A673 (cell line): ENCODE results near the gene SNCAIP. TPM values are rescaled to one million over a fixed set of nuclear protein-coding genes. Genes with fewer than 3 reads are reported as not detected.

Experiments used
- BruUV-seq: library from RNA; stranded (reverse); fragments of 400-500 nt; replicated peaks from 2 replicates; lab custom pipeline; 2021; lab: Mats Ljungman, UMichigan
- CTCF ChIA-PET: fragments of 300-600 bp; sonication (Branson Sonifier 250); formaldehyde crosslinking; loops from one replicate; lab custom pipeline; 2022; ENCODE audit warnings: antibody characterized with exemption; lab: Charles Lee
- POLR2A ChIA-PET: fragments of 300-600 bp; sonication (Branson Sonifier 250); formaldehyde crosslinking; loops from one replicate; lab custom pipeline; 2022; ENCODE audit warnings: antibody characterized with exemption; ENCODE audit not compliant: low non-redundant PET; lab: Charles Lee
- DNase-seq: peaks from one replicate; pipeline ENCODE4 v3.0.0-alpha.2; 2015; ENCODE audit warnings: low spot score
- H3K27ac ChIP-seq: fragments of 200-600 bp; sonication (generic); 2 replicates; pipeline ENCODE4 v1.5.1; 2016; ENCODE audit warnings: mixed run types, low read depth, mild to moderate bottlenecking, mixed read lengths, antibody characterized with exemption, low read length; ENCODE audit not compliant: poor library complexity, severe bottlenecking
- H3K27me3 ChIP-seq: fragments of 200-600 bp; sonication (generic); replicated peaks from 2 replicates; pipeline ENCODE4 v1.6.1; 2017; ENCODE audit warnings: mixed run types, low read depth, mild to moderate bottlenecking, mixed read lengths, antibody characterized with exemption, low read length; ENCODE audit not compliant: insufficient read depth, poor library complexity
- H3K36me3 ChIP-seq: fragments of 200-600 bp; sonication (generic); 2 replicates; pipeline ENCODE4 v1.6.1; 2016; ENCODE audit warnings: mixed run types, mild to moderate bottlenecking, mixed read lengths, antibody characterized with exemption, low read length; ENCODE audit not compliant: insufficient read depth, poor library complexity, severe bottlenecking
- H3K4me1 ChIP-seq: fragments of 200-600 bp; sonication (generic); 2 replicates; pipeline ENCODE4 v1.6.1; 2017; ENCODE audit warnings: mixed run types, mild to moderate bottlenecking, mixed read lengths, antibody characterized with exemption, low read length; ENCODE audit not compliant: insufficient read depth, poor library complexity, severe bottlenecking
- H3K4me3 ChIP-seq: fragments of 200-600 bp; sonication (generic); 2 replicates; pipeline ENCODE4 v1.5.1; 2016; ENCODE audit warnings: low read depth, mixed run types, mild to moderate bottlenecking, mixed read lengths, low read length; ENCODE audit not compliant: poor library complexity, severe bottlenecking
- H3K9me3 ChIP-seq: fragments of 200-600 bp; sonication (generic); 2 replicates; pipeline ENCODE4 v1.6.1; 2016; ENCODE audit warnings: mixed run types, low read depth, mild to moderate bottlenecking, mixed read lengths, antibody characterized with exemption, low read length; ENCODE audit not compliant: poor library complexity, severe bottlenecking
- CTCF ChIP-seq: fragments of 300-800, 200-600 bp; sonication (generic); conservative IDR thresholded peaks from 2 replicates; pipeline ENCODE4 v1.5.1; 2017; ENCODE audit warnings: low read depth, mild to moderate bottlenecking, antibody characterized with exemption, low read length, moderate library complexity, mixed read lengths
- EZH2 ChIP-seq: fragments of 200-600 bp; sonication (generic); IDR thresholded peaks from 2 replicates; pipeline ENCODE4 v1.6.1; 2017; ENCODE audit warnings: borderline replicate concordance, low read depth, mild to moderate bottlenecking, mixed read lengths, antibody characterized with exemption, low read length; ENCODE audit not compliant: poor library complexity, severe bottlenecking
- intact Hi-C: fragments of 100-400 bp; cut with micrococcal nuclease; formaldehyde crosslinking; loops from one replicate; pipeline ENCODE4 v1.10.0; 2022; ENCODE audit not compliant: unreplicated experiment
- total RNA-seq: library from RNA; stranded (reverse); gene quantifications from 2 replicates; pipeline ENCODE4 v1.2.3, GENCODE V29; 2021

The SNCAIP gene
- total RNA-seq, 1 experiment from 2014 or later: not detected

DNA sequence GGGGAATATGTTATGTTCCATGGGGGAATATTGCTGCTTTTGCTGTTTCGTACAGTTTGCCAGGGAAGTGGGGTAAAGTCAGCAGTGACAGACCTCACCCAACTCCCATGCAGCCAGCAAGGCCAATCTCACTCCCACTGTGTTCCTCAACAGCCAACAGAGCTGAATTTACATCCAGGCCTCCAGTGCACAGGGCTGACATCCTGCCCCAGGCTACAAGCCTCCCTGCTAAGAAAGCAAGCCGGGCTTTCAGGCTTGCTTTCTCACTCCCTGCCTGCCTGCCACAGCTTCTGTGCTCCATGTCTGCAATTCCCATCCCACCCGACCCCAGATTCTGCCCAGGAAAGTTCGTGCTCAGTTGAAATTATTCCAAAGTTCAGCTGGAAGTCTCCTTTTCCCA, 25.5 kb upstream of the SNCAIP start:
- Histone ChIP-seq H3K36me3 (no peaks in the 10 kb centered on the region), H3K4me1 (no peaks in the 10 kb centered on the region), H3K4me3 (no peak overlapping the region), H3K27ac (no peak overlapping the region), H3K27me3 (peaks cover 35% of the 10 kb centered on the region), H3K9me3 (no peaks in the 10 kb centered on the region)
- DNase-seq: no peak
- ChIA-PET POLR2A (interaction anchor here (0.6 kb wide), 1 partner anchor 14 kb away, joined by 4 read pairs; no protein-coding TSS in a partner anchor), CTCF (no interaction called here)
- TF ChIP-seq CTCF (no peak), EZH2 (no peak)
- intact Hi-C loops: no loop called here
- no TSS peak for BruUV-seq

DNA sequence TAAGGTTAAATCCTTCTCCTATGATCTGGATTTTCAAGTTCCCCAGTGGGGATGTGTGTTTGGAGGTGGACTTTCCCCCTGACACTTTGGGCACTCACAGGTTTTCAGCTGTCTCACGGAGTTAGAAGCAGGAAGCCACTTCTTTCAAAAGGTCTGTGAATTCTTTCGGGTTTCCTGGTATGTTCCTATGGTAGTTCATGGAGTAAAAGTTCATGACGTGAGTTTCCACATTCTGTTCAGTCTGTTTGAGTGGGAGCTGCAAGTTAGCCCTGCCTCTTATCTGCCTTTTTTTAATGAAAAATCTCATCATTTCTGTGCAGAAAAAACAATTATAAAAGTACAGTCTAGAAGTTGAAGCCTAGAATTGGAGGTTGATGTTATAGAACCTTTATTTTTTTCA, 24.9 kb upstream of the SNCAIP start:
- ChIA-PET POLR2A (no interaction called here), CTCF (no interaction called here)
- no peak overlapping the region for H3K4me3 ChIP-seq
- TF ChIP-seq CTCF (no peak), EZH2 (no peak)
- no peaks in the 10 kb centered on the region for H3K9me3 ChIP-seq
- H3K27me3 ChIP-seq: peaks cover 38% of the 10 kb centered on the region
- no peak overlapping the region for H3K27ac ChIP-seq
- no peaks in the 10 kb centered on the region for H3K4me1 ChIP-seq
- intact Hi-C loops: no loop called here
- no peaks in the 10 kb centered on the region for H3K36me3 ChIP-seq
- no peak for DNase-seq
- no TSS peak for BruUV-seq

GRCh38 chr5:122291000-122291901, 20.8 kb upstream of the SNCAIP start:
- Histone ChIP-seq H3K27me3 (peaks cover 36% of the 10 kb centered on the region), H3K36me3 (no peaks in the 10 kb centered on the region), H3K4me1 (no peaks in the 10 kb centered on the region), H3K27ac (no peak overlapping the region), H3K4me3 (no peak overlapping the region), H3K9me3 (no peaks in the 10 kb centered on the region)
- DNase-seq: no peak
- TF ChIP-seq CTCF (no peak), EZH2 (no peak)
- ChIA-PET CTCF (no interaction called here), POLR2A (no interaction called here)
- no TSS peak for BruUV-seq
- intact Hi-C loops: no loop called here
